Mesendoderm (in vitro differentiated cells): ENCODE measurements around the gene ARHGAP45.

Source experiments
- DNase-seq: peaks from one replicate; pipeline ENCODE4 v3.0.0; 2013
- H2AK5ac ChIP-seq: 2 replicates; pipeline ENCODE4 v1.6.1; 2013; ENCODE audit warnings: low read length, inconsistent platforms
- H2BK120ac ChIP-seq: 2 replicates; pipeline ENCODE4 v1.6.1; 2013; ENCODE audit warnings: low read depth, mild to moderate bottlenecking, low read length, moderate library complexity, mixed read lengths
- H2BK15ac ChIP-seq: replicated peaks from 2 replicates; pipeline ENCODE4 v1.6.1; 2013; ENCODE audit warnings: low read depth, mild to moderate bottlenecking, moderate library complexity
- H2BK5ac ChIP-seq: 2 replicates; pipeline ENCODE4 v1.6.1; 2013; ENCODE audit warnings: low read length, inconsistent platforms
- H3K18ac ChIP-seq: 2 replicates; pipeline ENCODE4 v1.6.1; 2013; ENCODE audit warnings: mild to moderate bottlenecking, low read length, mixed read lengths
- H3K23ac ChIP-seq: one replicate; pipeline ENCODE4 v1.6.1; 2013; ENCODE audit warnings: low read length
- H3K27ac ChIP-seq: 2 replicates; pipeline ENCODE4 v1.5.1; 2013; ENCODE audit warnings: low read depth, mild to moderate bottlenecking, inconsistent platforms, low read length, moderate library complexity
- H3K27me3 ChIP-seq: 2 replicates; pipeline ENCODE4 v1.6.1; 2013; ENCODE audit warnings: low read length, control low read depth, mild to moderate bottlenecking, inconsistent platforms; ENCODE audit not compliant: insufficient read depth, poor library complexity
- H3K36me3 ChIP-seq: 2 replicates; pipeline ENCODE4 v1.6.1; 2013; ENCODE audit warnings: low read length, inconsistent platforms; ENCODE audit not compliant: control insufficient read depth, insufficient read depth
- H3K4ac ChIP-seq: one replicate; pipeline ENCODE4 v1.6.1; 2013; ENCODE audit warnings: low read depth, mild to moderate bottlenecking, low read length, moderate library complexity
- H3K4me1 ChIP-seq: 2 replicates; pipeline ENCODE4 v1.6.1; 2013; ENCODE audit warnings: low read depth, low read length, inconsistent platforms; ENCODE audit not compliant: control insufficient read depth
- H3K4me2 ChIP-seq: 2 replicates; pipeline ENCODE4 v1.6.1; 2013; ENCODE audit warnings: low read length
- H3K4me3 ChIP-seq: 2 replicates; pipeline ENCODE4 v1.5.1; 2013; ENCODE audit warnings: mild to moderate bottlenecking, low read length
- H3K56ac ChIP-seq: one replicate; pipeline ENCODE4 v1.6.1; 2013; ENCODE audit warnings: low read length
- H3K79me1 ChIP-seq: 2 replicates; pipeline ENCODE4 v1.6.1; 2013; ENCODE audit warnings: low read length, inconsistent platforms
- H3K79me2 ChIP-seq: 2 replicates; pipeline ENCODE4 v1.6.1; 2013; ENCODE audit warnings: mild to moderate bottlenecking, low read length; ENCODE audit not compliant: control insufficient read depth, insufficient read depth
- H3K9ac ChIP-seq: 2 replicates; pipeline ENCODE4 v1.6.1; 2013; ENCODE audit warnings: low read length, inconsistent platforms
- H4K5ac ChIP-seq: one replicate; pipeline ENCODE4 v1.6.1; 2013; ENCODE audit warnings: low read length
- H4K8ac ChIP-seq: one replicate; pipeline ENCODE4 v1.6.1; 2013; ENCODE audit warnings: low read depth, mild to moderate bottlenecking, control low read depth, low read length, moderate library complexity
- WGBS: extraction: QIAGEN DNeasy Blood & Tissue Kit; methylation state at CpG from one replicate; pipeline ENCODE4 v1.1.7; 2013; ENCODE audit warnings: low lambda C conversion rate, missing lambda C conversion rate; ENCODE audit not compliant: insufficient coverage; ENCODE audit errors: extremely low coverage; 5-methylcytosine and 5-hydroxymethylcytosine counted together

ARHGAP45 gene

GRCh38 chr19:1106841-1107660, 40.1 kb downstream of the ARHGAP45 start:
- Histone ChIP-seq H3K9ac (no peak overlapping the region), H3K4ac (no peak overlapping the region), H3K79me2 (peaks cover 4% of the 10 kb centered on the region), H4K8ac (no peak overlapping the region), H3K79me1 (no peaks in the 10 kb centered on the region), H3K56ac (no peak overlapping the region), H3K23ac (no peak overlapping the region), H2BK5ac (no peak overlapping the region), H3K36me3 (peaks cover 2% of the 10 kb centered on the region), H4K5ac (no peak overlapping the region), H3K27ac (peak overlapping the region; percentile 8), H3K4me3 (no peak overlapping the region), H3K27me3 (no peaks in the 10 kb centered on the region), H3K4me1 (no peaks in the 10 kb centered on the region), H2AK5ac (no peak overlapping the region), H3K18ac (no peak overlapping the region), H3K4me2 (no peak overlapping the region), H2BK120ac (no peak overlapping the region), H2BK15ac (no peak overlapping the region)
- peak; percentile 63 for DNase-seq
- WGBS: no CpG with 5 or more reads among the region's 17 CpGs

- H3K27ac ChIP-seq: no peak overlapping the region
Observed at GRCh38 chr19:1107661-1108261, 40.8 kb downstream of the ARHGAP45 start.

GRCh38 chr19:1108291-1109031, 41.5 kb downstream of the ARHGAP45 start:
- Histone ChIP-seq H3K9ac (no peak overlapping the region), H3K36me3 (peaks cover 2% of the 10 kb centered on the region), H3K79me2 (peaks cover 4% of the 10 kb centered on the region), H2AK5ac (no peak overlapping the region), H3K4me1 (no peaks in the 10 kb centered on the region), H2BK5ac (no peak overlapping the region), H3K4ac (no peak overlapping the region), H3K79me1 (no peaks in the 10 kb centered on the region), H3K23ac (no peak overlapping the region), H3K27me3 (no peaks in the 10 kb centered on the region), H3K4me3 (no peak overlapping the region), H2BK120ac (no peak overlapping the region), H3K18ac (no peak overlapping the region), H4K5ac (no peak overlapping the region), H3K27ac (no peak overlapping the region), H3K4me2 (no peak overlapping the region), H3K56ac (no peak overlapping the region), H4K8ac (no peak overlapping the region), H2BK15ac (no peak overlapping the region)
- DNase-seq: no peak
- no CpG with 5 or more reads among the region's 89 CpGs for WGBS

More at GRCh38 chr19:1107661-1108261, 40.8 kb downstream of the ARHGAP45 start:
- Histone ChIP-seq H3K18ac (no peak overlapping the region), H2AK5ac (no peak overlapping the region), H3K27me3 (no peaks in the 10 kb centered on the region), H3K36me3 (peaks cover 2% of the 10 kb centered on the region), H2BK15ac (no peak overlapping the region), H2BK120ac (no peak overlapping the region), H3K4me3 (no peak overlapping the region), H4K8ac (no peak overlapping the region), H3K4me2 (no peak overlapping the region), H3K4ac (no peak overlapping the region), H4K5ac (no peak overlapping the region), H3K56ac (no peak overlapping the region), H2BK5ac (no peak overlapping the region), H3K79me2 (peaks cover 4% of the 10 kb centered on the region), H3K9ac (no peak overlapping the region), H3K79me1 (no peaks in the 10 kb centered on the region), H3K4me1 (no peaks in the 10 kb centered on the region), H3K23ac (no peak overlapping the region)
- WGBS: no CpG with 5 or more reads among the region's 25 CpGs
- no peak for DNase-seq

- H2BK5ac ChIP-seq: no peak overlapping the region
- DNase-seq: no peak
- no peak overlapping the region for H4K8ac ChIP-seq
- no peak overlapping the region for H3K56ac ChIP-seq
- H3K9ac ChIP-seq: no peak overlapping the region
- no peaks in the 10 kb centered on the region for H3K4me1 ChIP-seq
- no CpG with 5 or more reads among the region's 48 CpGs for WGBS
- H3K4ac ChIP-seq: no peak overlapping the region
- H2BK15ac ChIP-seq: no peak overlapping the region
- H3K18ac ChIP-seq: no peak overlapping the region
- no peak overlapping the region for H3K23ac ChIP-seq
- H3K4me3 ChIP-seq: no peak overlapping the region
- H3K27me3 ChIP-seq: no peaks in the 10 kb centered on the region
- no peak overlapping the region for H3K27ac ChIP-seq
- H3K79me1 ChIP-seq: no peaks in the 10 kb centered on the region
- peaks cover 4% of the 10 kb centered on the region for H3K36me3 ChIP-seq
- H3K79me2 ChIP-seq: peaks cover 4% of the 10 kb centered on the region
- no peak overlapping the region for H2BK120ac ChIP-seq
- no peak overlapping the region for H2AK5ac ChIP-seq
- no peak overlapping the region for H4K5ac ChIP-seq
- H3K4me2 ChIP-seq: no peak overlapping the region
Observed at GRCh38 chr19:1109032-1109551, 42.1 kb downstream of the ARHGAP45 start.

GRCh38 chr19:1109697-1110671, 43.0 kb downstream of the ARHGAP45 start:
- WGBS: no CpG with 5 or more reads among the region's 54 CpGs

More at GRCh38 chr19:1109697-1110671, 43.0 kb downstream of the ARHGAP45 start:
- Histone ChIP-seq H3K27me3 (no peaks in the 10 kb centered on the region), H3K27ac (no peak overlapping the region), H3K4me2 (no peak overlapping the region), H2BK120ac (no peak overlapping the region), H2AK5ac (no peak overlapping the region), H3K23ac (no peak overlapping the region), H3K79me1 (no peaks in the 10 kb centered on the region), H3K79me2 (peaks cover 3% of the 10 kb centered on the region), H3K18ac (no peak overlapping the region), H3K56ac (no peak overlapping the region), H3K4me1 (no peaks in the 10 kb centered on the region), H4K5ac (no peak overlapping the region), H4K8ac (no peak overlapping the region), H3K36me3 (peaks cover 4% of the 10 kb centered on the region), H3K4ac (no peak overlapping the region), H3K4me3 (no peak overlapping the region), H2BK15ac (no peak overlapping the region), H3K9ac (no peak overlapping the region), H2BK5ac (no peak overlapping the region)
- DNase-seq: no peak
